Stimulated activated CD8-positive, alpha-beta memory T cell treated with anti-CD3 and anti-CD28 coated beads, Interleukin-4, amount 100 ng/mL, for 1 hour (primary cell): ENCODE data around the gene OSBPL1A.
A peak's percentile ranks its signal among the peaks of the same experiment; 100 is the strongest.

Experiments used
- DNase-seq, 2 donors: peaks; one replicate each; pipeline ENCODE4 v3.0.0-alpha.2; 2020; ENCODE audit warnings: low read depth in 2 of 2, low spot score in 1 of 2

Gene OSBPL1A

DNA sequence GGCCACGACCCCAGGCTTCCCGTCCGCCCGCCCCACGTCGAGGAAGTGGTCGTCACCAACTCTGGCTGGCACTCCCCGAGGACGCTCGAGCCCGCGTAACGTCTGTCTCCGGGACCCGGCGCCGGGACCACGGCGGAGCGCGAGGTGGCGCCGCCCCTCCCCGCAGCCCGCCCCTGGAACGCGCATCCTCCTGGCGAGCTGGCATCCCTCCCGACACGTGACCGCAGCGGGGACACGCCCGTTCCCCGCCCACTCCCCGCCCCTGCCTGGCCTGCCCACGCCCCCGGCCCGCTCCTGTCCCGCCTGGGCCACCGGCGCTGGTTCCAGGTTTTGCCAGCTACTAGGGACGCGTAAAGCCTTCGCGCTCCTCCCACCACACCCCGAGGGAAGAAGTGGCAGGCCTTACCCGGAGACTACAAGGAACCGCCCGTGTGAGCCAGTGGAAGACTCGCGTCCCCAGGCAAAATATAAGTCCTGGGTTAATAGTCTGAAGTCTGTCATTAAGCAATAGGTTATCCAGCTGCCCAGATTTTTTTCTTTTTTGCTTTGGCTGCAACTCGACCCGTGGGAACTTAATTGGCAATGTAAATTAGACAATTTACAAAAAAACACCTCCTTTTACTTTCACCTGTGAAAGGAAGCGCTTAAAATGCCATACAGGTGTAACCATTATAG is at the start of gene OSBPL1A:
Gene OSBPL1A, minus strand, starts transcription at position 131 of the 675 bp plus-strand sequence. CDS start 20,291 bp downstream, outside the sequence.
- peak; percentile 43 to 72 for DNase-seq

- DNase-seq, result no peak
Measured at GRCh38 chr18:24446953-24447538, 49.4 kb upstream of the OSBPL1A start.

GRCh38 chr18:24446453-24446852 is 48.8 kb upstream of the OSBPL1A start:
- no peak for DNase-seq

DNA sequence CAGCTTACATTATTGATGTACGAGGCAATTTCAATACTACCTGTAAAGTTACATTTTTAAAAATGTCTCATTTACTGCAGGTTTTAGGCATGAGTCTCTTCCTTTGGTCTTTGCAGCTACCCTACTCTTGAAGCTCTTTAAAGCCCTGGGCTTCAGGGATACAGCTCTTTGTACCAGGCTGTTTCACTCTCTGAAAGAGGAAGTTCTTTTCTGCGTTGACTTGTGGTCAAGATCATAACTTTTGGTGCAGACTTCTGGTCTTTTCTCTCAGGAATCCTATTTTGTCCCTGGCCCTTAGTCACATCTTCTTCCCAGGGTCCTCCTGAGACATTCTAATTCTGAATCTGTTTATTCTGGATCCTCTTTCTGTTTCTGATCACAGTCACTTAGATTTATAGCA is 46.2 kb upstream of the OSBPL1A start:
- no peak for DNase-seq

DNA sequence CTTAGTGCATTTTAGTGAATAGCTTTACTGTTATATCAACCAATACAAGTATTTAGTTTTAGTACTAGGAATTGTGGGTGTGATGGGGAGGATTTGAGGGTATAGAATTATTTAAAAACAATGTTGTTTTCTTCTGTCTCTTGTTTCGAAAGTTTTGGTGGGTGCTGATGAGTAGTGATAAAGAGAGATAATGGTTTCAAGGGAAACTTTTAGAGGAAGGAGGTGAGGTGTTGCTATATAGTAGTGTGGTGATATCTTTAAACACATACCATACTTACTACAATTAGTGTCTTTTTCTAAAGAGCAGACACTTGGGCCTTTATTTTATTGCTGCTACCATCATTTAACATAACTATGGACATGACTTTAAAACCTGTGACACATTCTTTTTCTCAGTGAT is 39.3 kb upstream of the OSBPL1A start:
- no peak for DNase-seq

GRCh38 chr18:24432618-24433017 is 35.0 kb upstream of the OSBPL1A start:
- DNase-seq, result no peak

GRCh38 chr18:24429188-24429587 is 31.6 kb upstream of the OSBPL1A start:
- no peak for DNase-seq

DNA sequence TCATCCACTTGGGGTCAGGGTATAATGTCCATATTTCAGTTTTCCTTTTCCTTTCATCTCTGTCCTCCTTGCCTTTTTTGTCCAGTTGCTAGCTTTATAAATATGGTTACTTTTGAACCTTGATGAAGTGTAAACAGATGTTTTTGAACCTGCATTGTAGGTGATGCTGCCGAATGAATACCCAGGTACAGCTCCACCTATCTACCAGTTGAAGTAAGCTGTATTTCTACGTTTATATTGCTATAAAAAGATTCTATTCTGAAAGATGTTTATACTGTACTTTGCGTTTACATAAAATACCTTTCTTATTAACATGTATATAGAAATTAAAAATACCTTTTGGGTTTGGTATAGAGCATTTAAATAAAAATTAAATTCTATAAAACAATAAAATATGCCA is 31.1 kb upstream of the OSBPL1A start:
- DNase-seq, result no peak

DNA sequence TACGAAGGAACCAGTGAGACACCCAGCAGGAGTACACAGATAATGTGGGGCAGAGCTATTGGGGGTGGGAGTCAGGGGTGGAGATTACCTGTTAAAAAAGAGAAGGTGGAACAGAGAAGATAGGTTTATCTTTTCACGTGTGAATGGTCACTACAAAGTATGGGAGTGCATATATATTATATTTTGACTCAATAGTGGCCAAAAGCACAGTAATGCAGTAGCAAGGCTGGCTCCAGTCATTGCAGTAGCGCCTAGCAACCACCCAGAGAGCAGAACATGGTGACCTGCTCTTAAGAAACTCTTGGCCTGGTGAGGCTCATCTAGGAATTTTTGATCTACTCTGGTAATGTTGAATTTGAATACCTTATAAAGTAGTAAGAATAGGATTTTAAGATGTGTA is 29.9 kb upstream of the OSBPL1A start:
- DNase-seq, result no peak

GRCh38 chr18:24426398-24427294 is 29.0 kb upstream of the OSBPL1A start, which contains the start of gene IMPACT:
IMPACT (plus strand) TSS chr18:24426670; CDS start chr18:24426757, 87 bp downstream.
- DNase-seq, result peak; percentile 33 to 52

DNA sequence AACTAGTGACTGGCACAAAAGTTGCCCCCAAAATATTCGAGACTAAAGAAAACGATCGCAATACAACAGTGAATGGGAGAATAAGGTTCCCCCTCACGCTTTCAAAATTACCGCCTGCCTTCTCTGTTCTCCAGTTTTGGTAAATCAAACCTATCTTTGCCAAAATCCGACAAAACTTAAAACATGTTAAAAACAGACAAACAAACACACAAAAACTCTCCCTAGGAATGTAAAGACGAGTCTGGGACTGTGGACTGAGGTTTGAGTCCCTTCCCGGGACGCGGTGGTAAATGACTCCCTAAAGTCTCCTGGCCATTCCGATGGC is 28.4 kb upstream of the OSBPL1A start:
- no peak for DNase-seq

DNA sequence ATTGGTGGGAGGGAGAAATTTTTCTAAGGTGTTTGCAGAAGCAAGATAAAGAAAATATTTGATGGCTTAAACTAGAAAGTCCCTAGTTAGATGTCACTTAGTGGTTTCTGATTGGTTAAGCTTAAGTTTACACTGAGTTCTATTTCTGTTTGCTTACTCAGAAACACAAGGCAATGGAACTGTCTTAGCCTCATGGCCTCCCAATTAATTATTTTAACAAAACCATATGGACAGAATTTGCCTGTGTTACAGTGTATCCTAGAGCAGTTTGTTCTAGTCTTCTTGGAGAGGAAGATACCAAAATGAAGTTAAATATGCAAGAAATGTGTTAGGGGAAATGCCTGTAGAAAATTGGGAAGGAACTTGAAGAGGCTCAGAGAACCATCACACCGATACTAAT is 24.2 kb upstream of the OSBPL1A start:
- no peak for DNase-seq

GRCh38 chr18:24420551-24420950 is 22.9 kb upstream of the OSBPL1A start:
- DNase-seq, result no peak

- no peak for DNase-seq
Measured at GRCh38 chr18:24417480-24417879, 19.9 kb upstream of the OSBPL1A start.

DNA sequence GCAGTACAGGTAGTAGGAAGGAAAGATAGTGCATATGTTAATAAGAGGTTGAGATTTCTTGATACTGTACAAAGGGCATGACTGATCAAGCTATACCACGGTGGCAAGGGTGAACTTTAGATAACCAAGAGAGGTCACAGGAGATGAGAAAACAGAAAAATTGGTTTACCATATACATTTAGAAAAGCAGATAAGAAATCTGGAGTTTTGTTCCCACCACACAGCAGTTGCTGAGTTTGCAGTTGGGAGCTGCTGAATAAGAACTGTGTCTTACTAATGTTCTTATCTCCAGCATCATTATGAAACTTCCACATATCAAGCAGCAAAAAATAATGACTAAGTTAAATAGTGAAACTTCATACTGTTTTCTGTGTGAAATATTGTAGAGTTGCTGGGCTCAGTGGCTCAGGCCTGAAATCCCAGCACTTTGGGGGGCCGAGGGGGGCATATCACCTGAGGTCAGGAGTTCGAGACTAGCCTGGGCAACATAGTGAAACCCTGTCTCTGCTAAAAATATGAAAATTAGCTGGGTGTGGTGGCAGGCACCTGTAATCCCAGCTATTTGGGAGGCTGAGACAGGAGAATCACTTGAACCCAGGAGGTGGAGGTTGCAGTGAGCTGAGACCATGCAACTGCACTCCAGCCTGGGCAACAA is 16.9 kb upstream of the OSBPL1A start:
- DNase-seq, result no peak

- no peak for DNase-seq
Measured at GRCh38 chr18:24413148-24413547, 15.5 kb upstream of the OSBPL1A start.

- DNase-seq, result no peak
Measured at GRCh38 chr18:24408496-24408895, 10.9 kb upstream of the OSBPL1A start.

DNA sequence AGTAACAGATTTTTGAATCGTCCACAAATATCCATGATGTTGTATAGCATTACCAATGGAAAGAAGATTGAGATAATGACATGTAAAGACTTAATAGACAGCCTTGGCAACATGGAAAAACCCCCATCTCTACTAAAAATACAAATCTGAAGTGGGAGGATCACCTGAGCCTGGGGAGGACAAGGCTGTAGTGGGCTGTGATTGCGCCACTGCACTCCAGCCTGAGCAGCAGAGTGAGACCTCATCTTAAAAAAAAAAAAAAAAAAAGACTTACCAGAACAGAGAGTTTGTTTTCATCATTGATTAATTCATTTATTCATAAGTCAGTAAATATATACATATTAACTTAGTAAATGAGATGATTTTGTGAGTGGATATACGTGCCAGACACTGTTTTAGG is 7.0 kb upstream of the OSBPL1A start:
- no peak for DNase-seq

- no peak for DNase-seq
Measured at GRCh38 chr18:24403076-24403475, 5.5 kb upstream of the OSBPL1A start.

GRCh38 chr18:24402209-24402785 is 4.7 kb upstream of the OSBPL1A start:
- no peak for DNase-seq

DNA sequence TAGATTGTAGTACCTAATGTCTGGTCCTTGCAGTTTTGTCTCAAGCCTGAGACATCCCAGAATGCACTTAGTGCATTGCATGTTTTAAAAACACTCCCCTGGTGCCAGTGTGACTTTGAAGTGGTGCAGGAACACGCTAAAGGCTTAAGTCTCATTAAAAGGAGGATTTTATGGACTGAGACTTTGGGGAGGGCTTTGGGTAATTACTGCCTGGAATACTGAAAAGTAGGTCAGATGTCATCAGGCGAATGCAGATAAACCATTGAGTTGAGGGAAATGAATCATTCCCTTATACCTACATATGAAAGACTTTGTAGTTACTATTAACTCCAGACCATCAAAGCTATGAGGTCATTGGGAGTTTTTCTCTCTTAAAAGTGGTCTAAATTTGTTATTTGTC is 3.0 kb upstream of the OSBPL1A start:
- no peak for DNase-seq
